ENCODE measurements around the gene ABHD15.

DNA sequence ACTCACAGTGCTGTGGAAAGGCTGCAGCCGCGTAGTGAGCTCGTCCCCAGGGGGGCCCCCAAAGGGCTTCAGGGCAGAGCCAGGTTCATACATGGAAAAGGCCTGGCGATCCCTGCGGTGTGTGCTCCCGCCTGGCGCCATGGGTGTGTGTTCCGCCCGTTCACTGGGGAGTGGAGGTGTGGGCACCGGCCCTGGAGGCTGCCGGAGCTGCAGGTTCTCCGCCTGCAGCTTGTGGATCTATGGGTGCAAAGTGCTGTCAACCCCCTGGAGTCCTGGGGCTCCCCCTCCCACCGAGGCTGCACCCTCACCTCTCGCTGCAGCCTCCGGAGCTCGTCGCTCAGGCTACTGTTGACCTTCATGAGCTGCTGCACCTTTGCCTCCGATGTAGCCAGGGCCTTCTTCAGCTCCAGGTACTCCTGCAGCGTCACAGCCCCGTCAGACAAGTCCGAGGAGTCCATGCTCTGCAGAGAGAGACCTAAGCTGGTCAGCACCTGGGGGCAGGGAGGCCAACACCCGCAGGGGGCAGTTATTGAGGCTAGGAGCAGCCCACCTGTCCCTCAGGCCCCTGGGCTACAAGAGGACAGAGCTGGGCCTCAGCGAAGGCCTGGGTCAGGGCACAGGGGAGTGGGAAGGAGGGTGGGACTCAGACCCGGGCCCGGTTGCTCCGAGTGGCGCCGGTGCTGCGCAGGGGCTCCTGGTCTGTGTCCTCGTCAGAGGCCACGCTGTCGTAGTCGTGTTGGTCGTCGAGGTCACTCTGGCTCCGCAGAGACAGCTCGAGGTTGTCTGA is 9.6 kb upstream of the ABHD15 start:
- TF ChIP-seq, protein P1, sequence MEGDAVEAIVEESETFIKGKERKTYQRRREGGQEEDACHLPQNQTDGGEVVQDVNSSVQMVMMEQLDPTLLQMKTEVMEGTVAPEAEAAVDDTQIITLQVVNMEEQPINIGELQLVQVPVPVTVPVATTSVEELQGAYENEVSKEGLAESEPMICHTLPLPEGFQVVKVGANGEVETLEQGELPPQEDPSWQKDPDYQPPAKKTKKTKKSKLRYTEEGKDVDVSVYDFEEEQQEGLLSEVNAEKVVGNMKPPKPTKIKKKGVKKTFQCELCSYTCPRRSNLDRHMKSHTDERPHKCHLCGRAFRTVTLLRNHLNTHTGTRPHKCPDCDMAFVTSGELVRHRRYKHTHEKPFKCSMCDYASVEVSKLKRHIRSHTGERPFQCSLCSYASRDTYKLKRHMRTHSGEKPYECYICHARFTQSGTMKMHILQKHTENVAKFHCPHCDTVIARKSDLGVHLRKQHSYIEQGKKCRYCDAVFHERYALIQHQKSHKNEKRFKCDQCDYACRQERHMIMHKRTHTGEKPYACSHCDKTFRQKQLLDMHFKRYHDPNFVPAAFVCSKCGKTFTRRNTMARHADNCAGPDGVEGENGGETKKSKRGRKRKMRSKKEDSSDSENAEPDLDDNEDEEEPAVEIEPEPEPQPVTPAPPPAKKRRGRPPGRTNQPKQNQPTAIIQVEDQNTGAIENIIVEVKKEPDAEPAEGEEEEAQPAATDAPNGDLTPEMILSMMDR (IDR thresholded peaks at IDR 0.05) = no peak
- TF ChIP-seq POLR2A (IDR thresholded peaks at IDR 0.05; ENCODE audit: low read depth) (no peak), POLR2AphosphoS5 (IDR thresholded peaks at IDR 0.05) (no peak)
